ENCODE results near the gene TSC2.
"Not testable (repeated sequence)": the region's sequence is repeated elsewhere in the genome, so short reads cannot be mapped to it uniquely, and the experiment has no call there.

Gene TSC2

GRCh38 chr16:2107791-2108125, 60.0 kb downstream of the TSC2 start:
- DNase-seq: not testable (repeated sequence)

- DNase-seq: not testable (repeated sequence)
These were observed 60.9 kb downstream of the TSC2 start for GRCh38 chr16:2108446-2109270.

GRCh38 chr16:2109271-2109580, 61.4 kb downstream of the TSC2 start:
- not testable (repeated sequence) for DNase-seq

DNA sequence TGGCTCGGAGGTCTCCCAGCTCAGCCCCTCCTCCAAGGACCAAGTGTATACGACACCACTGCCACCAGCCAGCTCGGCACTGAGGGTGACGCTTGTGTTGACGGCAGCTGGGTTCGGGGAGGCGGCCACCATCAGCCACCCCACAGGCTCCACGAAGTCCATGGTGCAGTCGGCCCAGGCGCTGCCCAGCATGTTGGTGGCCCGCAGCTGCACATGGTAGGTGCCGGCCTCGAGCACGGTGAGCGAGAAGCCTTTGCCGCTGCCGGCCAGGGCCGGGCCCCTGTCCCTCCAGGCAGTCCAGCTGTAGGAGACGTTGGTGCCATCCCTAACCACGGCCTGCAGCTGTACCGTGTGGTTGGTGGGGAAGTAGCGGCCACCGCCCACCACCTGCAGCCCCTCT, 62.1 kb downstream of the TSC2 start:
- not testable (repeated sequence) for DNase-seq

DNA sequence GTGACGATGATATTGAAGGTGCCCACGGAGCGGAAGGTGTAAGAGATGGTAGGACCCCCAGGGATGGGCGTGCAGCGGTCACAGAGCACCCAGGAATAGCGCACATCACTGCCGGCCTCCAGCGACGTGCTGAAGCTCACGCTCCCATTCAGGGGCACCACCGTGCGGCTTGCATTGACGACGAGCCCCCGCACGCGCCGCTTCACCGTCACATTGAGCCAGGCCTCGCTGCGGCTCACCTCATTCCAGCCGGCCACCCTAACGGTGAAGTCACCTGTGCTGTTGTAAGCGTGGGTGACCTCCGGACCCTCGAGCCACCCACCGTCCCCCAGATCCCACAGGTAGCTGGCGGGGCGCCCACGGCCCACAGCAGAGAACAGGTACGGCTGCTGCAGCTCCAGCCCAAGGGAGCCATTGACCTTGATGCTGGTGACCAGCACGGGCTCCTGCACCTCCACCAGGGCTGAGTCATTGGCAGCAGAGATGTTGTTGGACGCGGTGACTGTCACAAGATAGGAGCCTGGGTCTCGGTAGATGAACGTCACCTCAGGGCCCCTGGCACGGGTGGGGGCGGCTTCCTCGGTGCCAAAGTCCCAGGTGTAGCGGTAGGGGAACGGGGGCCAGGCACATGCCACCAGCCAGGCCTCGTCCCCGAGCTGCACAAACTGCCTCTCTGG, 62.7 kb downstream of the TSC2 start:
- not testable (repeated sequence) for DNase-seq

GRCh38 chr16:2111009-2111353, 63.2 kb downstream of the TSC2 start:
- not testable (repeated sequence) for DNase-seq

DNA sequence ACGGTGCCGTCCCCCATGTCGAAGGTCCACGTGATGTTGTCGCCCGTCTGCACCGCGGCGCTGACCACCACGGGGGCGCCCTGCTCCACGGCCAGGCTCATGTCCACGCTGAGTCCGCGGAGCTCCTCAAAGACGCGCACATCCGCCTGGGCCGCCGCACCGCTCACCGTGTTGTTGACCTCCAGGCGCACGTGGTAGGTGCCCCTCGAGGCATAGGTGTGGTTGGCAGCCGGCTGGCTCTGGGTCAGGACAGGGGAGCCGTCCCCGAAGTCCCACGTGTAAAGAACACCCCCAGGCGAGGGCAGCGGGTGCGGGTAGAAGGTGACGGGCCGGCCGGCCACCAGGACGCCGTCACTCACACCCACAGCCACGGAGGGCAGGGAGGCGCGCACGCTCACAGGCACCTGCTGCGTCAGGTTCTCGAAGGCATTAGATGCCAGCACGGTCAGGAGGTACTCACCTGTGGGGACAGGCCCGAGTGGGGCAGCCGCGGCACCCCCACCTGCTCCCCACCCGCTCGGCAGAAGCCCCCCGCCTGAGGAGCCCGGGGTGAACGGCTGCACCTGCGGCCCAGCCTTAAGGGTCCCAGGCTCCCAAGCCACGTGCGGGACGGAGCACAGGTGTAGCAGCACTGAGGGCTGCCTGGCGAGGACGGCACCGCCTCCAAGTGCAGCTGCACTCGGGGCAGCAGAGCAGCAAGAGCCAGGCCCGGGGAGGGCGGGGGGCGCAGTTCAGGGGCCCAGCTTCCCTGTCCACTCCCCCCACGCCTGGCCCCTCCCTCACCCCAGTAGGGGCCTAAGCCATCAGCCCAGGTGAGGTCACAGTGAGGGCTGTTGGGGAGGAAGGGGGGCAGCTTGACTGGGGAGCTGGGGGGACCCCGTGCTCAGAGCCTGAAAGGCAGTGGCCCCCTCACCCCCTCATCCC, 63.9 kb downstream of the TSC2 start:
- not testable (repeated sequence) for DNase-seq

DNA sequence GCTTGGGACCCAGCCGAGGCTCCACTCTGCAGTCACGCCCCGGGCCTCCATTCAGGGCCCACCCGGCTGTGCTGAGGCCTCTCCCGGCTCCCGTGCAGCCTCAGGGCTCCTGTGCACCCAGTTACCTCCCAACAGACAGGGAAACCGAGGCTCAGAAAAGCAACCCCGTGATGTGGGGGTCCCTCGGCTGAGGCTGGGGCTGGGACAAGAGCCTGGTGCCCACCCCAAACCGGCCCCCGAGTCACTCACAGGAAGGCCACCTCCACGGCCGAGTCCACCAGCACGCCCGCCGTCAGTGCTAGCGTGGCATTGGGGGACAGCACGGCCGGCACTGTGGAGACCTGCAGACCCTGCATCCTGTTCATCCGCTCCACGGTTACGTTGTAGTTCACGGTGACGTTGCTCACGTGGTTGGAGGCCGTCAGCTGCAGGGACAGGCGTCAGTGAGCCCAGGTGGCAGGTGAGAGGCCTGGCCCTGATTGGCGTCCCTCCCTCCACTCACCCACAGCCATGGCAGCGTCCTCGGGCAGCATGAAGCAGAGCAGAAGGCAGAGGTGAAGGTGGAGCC, 64.8 kb downstream of the TSC2 start:
- not testable (repeated sequence) for DNase-seq

DNA sequence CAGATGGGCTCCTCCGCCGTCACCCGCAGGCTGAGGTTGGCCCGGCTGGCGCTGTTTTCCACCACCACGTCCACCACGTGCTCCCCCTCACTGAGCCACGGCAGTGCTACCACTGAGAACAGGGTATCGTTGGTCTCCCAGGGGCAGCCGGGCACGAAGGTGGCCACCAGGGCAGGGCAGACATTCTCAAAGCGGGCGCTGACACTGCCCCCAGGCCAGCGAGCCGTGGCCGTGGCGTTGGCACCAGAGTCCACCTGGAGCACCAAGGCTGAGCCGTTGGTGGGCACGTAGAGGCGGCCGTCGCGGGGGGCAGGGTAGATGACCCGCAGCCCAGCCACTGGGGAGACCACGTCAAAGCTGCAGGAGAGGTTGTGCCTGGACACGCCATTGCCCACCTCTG, 66.4 kb downstream of the TSC2 start:
- not testable (repeated sequence) for DNase-seq

- not testable (repeated sequence) for DNase-seq
These were observed 67.3 kb downstream of the TSC2 start for GRCh38 chr16:2114885-2115590.

DNA sequence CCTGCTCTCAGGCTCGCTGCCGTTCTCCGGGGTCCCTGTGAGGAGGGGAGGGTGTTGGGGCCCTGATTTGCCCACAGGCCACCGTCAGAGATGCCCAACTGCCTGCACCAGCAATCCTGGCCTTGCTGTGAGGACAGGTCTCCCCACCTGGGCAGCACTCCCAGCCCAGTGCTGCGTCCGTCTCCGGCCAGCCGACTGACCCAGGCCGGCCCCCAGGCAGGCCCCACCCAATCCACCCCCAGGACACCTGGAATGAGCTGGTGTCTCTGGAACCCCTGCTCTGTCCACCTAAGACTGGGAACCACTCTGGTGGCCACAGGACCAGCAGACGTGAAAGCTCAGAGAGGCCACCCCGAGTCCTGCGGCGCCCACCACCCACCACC, 67.8 kb downstream of the TSC2 start:
- no peak for DNase-seq

DNA sequence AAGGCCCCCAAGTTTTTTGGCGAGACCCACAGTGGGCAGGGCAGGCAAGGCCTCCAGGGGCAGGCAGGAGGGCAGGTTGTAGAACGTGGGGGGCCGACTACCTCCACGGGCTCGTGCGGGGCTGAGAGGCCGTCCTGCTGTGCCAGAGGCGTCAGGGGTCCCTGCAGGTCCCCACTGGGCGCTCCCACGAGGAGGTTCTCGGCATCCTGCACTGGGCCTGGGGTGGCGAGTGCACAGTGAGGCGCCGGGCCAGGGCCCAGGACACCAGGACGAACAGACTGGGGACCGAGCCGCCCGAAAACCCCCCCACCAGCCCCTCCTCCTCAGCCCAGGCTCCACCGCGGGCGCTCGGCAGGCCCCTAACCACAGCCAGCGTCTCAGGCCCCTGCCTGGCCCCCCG, 68.6 kb downstream of the TSC2 start:
- not testable (repeated sequence) for DNase-seq

DNA sequence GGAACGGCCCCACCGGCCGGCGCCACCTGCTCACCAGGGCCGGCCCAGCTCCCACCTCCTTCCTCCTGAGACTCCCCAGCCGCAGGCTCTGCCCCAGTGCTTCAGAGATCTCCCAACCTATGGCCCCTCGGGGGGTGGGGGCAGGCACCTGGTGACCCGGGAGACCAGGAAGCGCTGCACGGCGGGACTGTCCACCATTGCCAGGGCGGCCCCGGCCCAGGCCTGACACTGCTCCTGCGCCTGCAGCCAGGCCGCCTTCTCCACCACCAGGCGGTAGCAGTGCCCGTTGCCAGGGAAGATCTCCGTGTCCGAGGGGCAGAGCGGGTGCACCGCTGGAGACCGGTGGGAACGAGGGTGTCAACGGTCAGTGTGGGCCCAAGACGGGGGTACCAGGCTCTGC, 69.6 kb downstream of the TSC2 start:
- DNase-seq: not testable (repeated sequence)

GRCh38 chr16:2117960-2118722, 70.4 kb downstream of the TSC2 start:
- not testable (repeated sequence) for DNase-seq

DNA sequence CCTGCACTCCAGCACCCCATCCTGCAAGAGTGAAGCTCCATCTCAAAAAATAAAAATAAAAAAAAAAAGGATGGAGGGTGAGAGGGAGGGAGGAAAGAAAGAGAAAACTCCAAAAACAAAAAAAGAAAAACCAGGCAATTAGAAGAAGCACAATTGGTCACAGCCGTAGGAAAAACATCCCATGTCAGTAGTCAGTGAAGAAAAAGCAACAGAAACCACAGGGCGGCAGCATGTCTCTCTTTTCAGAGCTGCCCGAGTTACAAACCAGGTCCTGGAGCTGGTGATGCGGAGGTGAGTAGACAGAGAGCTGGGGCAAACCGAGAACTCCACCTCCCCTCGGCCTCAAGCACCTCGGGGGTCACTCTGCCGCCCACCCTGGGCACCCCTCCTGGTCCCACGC, 73.5 kb downstream of the TSC2 start:
- not testable (repeated sequence) for DNase-seq

GRCh38 chr16:2121853-2122252, 74.1 kb downstream of the TSC2 start:
- no peak for DNase-seq

- no peak for DNase-seq
These were observed 74.6 kb downstream of the TSC2 start for GRCh38 chr16:2122429-2122828.

DNA sequence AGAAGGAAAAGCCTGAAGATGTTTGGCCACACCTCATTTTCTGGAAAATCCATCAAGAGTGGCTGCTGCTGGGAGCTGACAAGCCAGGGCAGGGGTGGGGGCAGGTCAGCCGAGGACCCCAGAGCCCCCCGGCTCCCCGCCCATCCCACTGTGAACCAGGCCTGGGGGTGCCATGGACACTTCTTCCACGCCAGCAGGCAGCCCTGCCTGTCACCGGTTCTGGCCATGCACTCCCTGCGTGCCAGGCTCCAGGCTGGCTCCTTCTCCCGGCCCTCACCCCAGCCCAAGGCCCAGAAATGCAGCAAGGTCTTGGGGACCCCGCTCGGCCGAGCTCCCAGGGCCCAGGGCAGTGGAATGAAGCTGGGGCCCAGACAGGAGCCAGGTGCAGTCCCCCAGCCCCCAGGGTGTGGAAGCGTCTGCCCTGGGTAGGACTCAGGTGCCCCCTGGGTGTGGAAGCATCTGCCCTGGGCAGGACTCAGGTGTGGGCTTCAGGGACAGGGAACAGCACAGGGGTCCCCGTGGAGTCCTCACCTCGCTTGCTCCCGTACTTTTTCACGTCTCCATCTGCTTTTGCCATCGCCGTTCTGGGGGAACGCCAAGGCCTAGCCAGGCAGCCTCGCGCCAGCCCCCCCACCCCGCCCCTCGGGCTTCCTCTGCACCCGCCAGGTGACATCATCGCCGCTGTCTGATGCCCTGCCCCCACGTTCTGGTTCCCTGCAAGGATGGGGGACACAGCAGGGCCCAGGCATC, 75.3 kb downstream of the TSC2 start:
- DNase-seq: not testable (repeated sequence)

- DNase-seq: not testable (repeated sequence)
These were observed 76.1 kb downstream of the TSC2 start for GRCh38 chr16:2123706-2124376.

DNA sequence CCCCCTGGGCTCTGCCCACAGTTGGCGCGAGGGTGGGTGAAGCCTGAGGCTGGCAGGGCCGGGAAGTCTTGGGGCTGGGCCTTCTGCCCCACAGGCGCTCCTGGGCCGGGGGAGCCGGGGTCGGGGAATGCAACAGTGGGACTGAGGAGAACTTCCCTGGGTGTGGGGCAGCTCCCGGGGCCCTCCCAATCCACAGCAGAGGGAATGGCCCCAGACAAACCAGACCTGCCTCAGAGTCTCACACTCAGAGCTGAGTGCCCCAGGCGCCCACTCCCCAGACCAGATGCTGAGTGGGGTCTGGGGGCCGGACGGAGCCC, 76.5 kb downstream of the TSC2 start:
- DNase-seq: not testable (repeated sequence)
